Stimulated activated CD8-positive, alpha-beta memory T cell treated with anti-CD3 and anti-CD28 coated beads, Interleukin-4, amount 100 ng/mL, for 24 hours (primary cell): ENCODE data around the gene SYCP2L.

Experiments
- DNase-seq: peaks from one replicate; pipeline ENCODE4 v3.0.0-alpha.2; 2020; ENCODE audit warnings: low read depth

The SYCP2L gene

DNA sequence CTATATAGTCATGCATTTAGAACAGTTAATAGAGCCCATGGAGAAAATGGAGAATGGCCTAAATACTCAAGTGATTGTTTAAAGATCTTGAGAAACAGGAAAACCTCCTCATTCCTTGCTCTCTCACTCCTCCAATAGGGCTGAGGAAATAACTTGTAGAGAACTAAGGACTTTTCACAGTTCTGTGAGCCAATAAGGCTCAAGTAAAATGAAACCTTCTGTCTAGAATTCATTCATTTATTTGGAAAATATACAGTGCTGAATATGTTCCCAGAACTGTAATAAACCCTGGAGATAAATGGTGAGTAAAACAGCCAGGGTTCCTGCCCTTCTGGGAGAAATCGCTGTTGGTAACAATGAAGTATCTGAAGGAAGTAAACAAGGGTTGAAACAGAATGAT is 122.0 kb downstream of the SYCP2L start:
- no peak for DNase-seq

DNA sequence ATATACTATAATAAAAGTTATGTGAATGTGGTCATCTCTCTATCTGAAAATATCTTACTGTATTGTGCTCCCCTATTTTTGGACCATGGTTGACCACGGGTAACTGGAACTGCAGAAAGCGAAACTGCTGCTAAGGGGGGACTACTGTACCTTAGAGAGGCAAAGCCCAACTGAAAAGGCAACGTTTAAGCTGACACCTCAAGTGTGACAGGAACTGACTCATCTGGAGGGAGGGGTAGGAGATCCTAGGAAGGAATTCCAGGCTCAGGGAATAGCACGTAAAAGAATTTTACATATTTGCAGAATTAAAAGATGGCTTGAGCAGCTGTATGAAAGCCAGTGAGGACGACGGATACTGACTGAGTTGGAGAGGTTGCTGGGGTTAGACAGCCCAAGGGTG is 122.5 kb downstream of the SYCP2L start:
- no peak for DNase-seq

DNA sequence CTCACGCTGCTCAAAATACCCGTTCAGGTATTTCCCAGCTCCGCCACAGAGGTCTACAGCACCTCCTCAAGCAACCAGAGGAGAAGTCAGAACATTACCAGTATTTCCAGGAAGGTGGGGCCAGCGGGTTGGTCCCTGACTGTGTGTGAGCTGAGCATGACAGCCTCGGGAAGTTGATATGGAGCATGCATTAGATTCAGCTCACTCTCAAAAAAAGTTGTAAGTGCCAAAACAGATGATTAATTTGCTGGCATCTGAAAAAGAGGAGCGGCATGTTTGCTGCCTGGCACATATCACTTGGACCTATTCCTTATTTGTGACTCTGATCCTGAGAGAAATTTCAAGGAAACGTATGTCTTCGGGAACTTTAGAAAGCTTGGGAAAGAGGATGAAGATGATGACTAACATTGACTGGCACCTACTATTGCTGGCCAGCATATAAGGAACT is 125.0 kb downstream of the SYCP2L start:
- DNase-seq, result no peak

DNA sequence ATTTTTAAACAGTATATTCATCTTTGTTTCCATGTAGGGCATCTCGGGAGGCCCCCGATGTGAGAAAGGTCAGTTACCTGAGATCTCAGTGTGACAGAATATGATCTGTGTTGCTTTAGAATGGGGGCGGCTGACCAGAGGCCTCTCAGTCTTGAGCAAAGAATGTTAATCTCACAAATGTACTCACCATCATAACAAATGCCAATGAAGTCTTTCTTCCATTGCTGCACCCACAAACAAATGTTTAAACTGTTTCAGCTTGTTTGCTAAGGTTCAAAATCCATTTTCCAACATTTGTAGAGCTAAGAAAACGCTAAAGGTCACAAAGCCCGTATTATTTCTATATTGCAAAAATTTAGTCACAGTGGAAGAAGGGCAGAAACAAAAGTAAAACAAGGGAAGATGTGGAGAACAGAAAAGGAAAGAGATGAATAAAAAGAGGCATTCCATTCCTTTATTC is 125.5 kb downstream of the SYCP2L start:
- DNase-seq, result no peak

DNA sequence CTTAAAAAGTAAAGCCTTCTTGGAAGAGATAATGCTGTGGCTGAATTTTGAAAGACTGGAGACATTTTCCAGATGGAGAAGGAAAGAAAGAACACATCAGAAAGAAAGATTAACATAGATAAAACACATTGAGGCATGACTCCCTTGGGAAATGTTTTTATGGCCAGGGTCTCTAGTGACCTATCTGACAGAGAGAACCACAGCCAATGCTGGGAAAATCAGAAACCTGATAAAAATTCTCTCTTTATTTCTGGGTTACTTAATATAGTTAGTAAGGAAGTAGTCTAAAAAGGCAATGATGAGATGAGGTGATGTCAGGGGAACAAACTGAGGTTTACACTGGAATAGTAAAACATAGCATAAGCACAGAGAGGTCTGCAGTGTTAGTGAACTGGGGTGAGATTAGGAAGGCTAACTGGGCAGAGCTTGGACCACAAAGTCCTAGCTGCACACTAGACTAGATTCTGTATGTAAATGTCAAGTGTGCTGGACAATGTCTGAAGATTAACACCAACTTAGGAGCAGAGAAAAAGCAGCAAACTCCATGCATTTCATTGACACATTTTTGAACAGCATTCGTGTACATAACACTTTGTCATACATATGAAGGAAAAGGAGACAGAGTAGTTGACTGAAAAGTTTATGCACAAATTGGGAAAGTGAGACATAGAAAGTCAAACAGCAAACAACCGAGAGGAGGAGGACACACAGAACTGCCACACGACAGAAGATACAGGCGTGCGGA is 126.3 kb downstream of the SYCP2L start:
- no peak for DNase-seq

DNA sequence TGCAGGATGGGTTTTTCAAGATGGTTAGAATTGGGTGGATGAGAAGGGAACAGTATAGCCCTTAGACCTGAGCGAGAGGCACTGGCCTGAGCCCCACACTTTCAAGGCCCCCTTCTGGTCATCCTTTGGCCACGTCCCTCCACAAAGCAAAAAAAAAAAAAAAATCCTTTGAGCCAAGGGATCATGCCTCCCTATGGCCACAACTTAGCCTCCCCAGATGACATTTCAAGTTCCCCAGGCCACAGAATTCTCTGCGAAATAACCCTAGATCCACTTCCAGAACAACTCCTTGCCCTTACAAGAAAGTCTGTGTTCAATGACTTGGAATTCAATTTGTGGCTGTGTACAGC is 126.8 kb downstream of the SYCP2L start:
- no peak for DNase-seq

DNA sequence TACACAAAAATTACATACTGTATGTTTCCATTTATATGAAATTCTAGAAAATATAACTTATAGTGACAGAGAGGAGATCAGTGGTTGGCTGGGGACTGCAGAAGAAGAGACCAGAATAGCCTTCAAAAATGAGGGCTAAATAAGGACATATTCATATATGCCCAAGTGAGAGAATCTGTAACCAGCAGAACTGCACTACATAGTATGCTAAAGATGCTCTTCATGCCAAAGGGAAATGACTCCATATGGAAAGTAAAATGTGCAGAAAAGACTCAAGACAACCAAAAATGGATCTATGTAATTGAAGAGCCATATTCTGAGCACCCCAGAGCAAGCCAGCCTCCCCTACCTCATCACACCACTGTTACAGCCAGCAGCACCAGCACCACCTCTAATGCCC is 128.2 kb downstream of the SYCP2L start:
- no peak for DNase-seq

DNA sequence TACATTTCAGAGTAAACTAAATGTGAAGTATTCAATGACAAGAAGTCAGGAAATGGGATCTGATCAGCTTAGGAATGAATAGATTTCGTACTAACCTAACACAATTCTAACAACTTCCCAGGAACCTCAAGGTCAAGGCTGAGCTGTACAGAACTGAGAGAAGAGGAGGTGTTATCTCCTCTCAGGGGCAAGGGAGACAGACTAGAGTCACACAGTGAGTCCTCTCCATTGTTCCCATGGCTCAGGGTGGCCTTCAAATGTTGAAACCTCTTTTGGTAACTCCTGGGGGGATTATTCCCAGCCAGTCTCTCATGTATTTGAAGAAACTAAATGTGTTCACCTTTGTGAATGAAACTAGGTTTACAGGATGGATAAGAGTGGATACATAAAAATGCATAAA is 129.6 kb downstream of the SYCP2L start:
- DNase-seq, result no peak

DNA sequence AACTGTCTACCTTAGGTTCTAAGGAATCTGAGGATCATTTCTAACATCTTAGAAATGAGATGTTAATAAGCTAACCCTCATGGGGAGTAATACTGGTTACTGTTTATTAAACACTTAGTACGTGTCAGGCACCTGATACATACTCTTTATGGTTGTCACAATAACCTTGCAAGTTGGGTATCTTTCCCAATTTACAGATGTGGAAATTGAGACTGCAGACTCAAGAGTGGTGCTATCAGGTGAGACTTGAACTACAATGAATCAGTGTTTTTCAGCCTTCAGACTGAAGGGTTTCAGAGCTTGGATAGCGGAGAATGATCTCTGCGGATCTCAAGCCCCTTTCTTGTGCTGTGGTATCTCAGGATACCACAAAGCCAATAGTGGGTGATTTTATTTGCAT is 130.2 kb downstream of the SYCP2L start:
- DNase-seq, result no peak

DNA sequence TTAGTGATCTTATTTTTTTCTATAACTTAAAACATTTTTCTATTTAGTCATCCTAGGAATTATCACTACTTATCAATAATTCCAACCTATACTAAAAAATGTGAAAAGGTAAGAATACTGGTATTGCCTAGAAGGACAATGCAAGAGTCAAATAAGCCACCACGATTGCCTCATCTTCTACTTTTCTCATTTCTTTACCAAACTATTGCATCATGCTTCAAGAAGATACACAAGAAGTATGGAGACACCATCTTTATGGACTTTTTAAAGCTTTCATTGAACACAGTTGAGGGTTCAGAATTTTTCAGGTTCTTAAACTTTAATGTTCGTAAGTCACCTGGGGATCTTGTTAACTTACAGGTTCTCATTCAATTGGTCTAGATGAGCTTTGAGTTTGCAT is 131.4 kb downstream of the SYCP2L start:
- DNase-seq, result no peak

DNA sequence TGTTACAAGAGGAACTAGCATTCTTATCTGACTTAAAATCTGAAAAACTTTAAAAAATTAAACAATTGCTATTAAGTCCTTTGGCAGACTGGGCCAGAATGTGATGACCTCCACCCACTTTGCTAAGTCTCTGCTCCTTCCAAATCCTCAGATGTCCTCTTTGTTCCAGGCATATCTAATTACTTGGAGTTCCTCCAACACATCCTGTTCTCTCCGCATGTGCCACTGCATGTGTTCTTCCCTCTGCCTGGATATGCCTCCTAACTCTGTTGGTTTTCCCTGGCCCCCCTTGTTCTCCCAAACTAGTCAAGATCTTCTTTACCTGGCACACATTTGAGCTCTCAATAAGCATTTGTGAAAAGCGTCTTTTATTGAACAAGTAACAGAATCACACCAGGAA is 134.2 kb downstream of the SYCP2L start:
- no peak for DNase-seq

DNA sequence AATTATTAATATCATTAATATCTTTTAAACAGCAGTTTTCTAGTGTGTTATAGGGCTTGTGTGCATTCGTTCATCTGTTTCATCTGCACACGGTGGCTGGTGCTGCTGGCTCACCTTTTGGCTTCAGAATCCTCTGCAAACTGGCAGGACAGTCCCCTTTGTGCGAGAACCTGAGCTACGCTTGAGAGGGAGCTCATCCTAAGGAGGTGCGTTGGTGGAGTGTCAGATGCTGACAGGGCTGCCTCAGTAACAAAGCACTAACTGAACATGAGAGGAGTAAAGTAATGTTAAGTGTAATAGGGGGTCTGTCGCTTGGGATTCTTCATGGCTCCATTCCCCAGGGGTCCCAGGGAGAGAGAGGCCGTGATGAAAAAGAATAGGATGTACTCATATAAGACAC is 134.9 kb downstream of the SYCP2L start:
- no peak for DNase-seq

DNA sequence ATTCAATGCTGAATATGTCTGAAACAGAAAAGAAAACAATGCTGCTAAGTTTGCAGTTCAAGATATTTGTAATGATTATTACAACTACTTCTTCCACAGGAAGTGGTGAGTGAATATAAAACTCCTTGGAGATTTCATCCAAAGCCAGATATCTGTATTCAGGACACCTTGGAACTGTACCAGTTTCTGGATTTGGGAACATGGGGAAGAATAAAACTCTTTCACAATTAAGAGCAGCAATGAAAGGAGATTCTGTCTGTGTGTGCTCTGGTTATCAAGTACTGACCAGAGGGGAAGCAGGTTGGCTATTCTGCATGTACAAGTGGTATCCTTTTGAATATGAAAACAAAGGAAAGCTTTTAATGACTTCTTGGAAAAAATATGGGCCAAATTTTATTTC is 136.2 kb downstream of the SYCP2L start:
- DNase-seq, result no peak
